Measurements from ENCODE around the gene SPAG8. TPM values are rescaled to one million over a fixed set of nuclear protein-coding genes. Genes with fewer than 3 reads are reported as not detected.

The SPAG8 gene
- total and polyA plus RNA-seq, 2 experiments from 2014 or later: 3.7 to 6.1 TPM

GRCh38 chr9:35813434-35814105 is 1.5 kb upstream of the SPAG8 start:
- Histone ChIP-seq H3K4me3 (peak overlapping the region; percentile 83), H3K9me3 (ENCODE audit: low read depth) (no peaks in the 10 kb centered on the region), H3K4me1 (ENCODE audit: low read depth) (peaks cover 15% of the 10 kb centered on the region), H3K27me3 (no peaks in the 10 kb centered on the region), H3K36me3 (no peaks in the 10 kb centered on the region), H3K27ac (peak overlapping the region; percentile 92)
- DNase-seq (ENCODE audit: low read depth in 1 of 2, low spot score in 1 of 2): peak in 1 of 2 donors; percentile 26
- TF ChIP-seq CTCF (IDR thresholded peaks at IDR 0.05; ENCODE audit: low read depth, low read length): peak; percentile 33

DNA sequence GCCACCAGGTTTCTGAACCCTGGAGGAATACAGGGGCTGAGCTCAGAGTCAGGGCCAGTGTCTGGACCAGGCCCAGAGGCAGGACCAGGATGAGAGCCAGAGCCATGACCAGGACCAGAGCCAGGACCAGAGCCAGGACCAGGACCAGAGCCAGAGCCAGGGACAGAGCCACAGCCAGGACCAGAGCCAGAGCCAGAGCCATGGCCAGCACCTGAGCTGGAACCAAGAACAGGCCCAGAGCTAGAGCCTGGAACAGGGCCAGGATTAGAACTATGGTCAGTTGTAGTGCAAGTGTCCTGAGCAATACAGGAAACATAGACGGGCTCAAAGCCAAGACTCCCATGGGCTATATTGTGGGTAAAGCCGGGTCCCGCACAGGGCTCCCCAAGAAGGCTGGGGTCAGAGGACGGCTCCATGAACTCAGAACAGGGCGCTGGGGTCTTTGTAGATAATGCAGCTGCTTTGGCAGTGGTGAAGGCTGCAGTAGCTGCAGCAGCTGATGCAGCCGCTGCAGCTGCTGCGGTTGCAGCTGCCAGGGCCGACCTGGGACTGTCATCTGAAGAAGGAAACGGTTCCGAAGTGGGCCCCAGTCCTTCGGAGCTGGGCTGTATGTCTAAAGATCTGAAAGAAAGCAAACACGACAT is 559 bp downstream of the SPAG8 start:
- peak in 1 of 2 donors; percentile 57 for DNase-seq (ENCODE audit: low read depth in 1 of 2, low spot score in 1 of 2)
- Histone ChIP-seq H3K27me3 (no peaks in the 10 kb centered on the region), H3K4me3 (peak overlapping the region; percentile 27), H3K9me3 (ENCODE audit: low read depth) (no peaks in the 10 kb centered on the region), H3K36me3 (peaks cover 5% of the 10 kb centered on the region), H3K27ac (no peak overlapping the region), H3K4me1 (ENCODE audit: low read depth) (peaks cover 18% of the 10 kb centered on the region)
- TF ChIP-seq CTCF (IDR thresholded peaks at IDR 0.05; ENCODE audit: low read depth, low read length): no peak

GRCh38 chr9:35810122-35810521 is 1.9 kb downstream of the SPAG8 start:
- H3K36me3 ChIP-seq: peaks cover 5% of the 10 kb centered on the region
- H3K9me3 ChIP-seq (ENCODE audit: low read depth): no peaks in the 10 kb centered on the region
- TF ChIP-seq CTCF (IDR thresholded peaks at IDR 0.05; ENCODE audit: low read depth, low read length): no peak
- peaks cover 18% of the 10 kb centered on the region for H3K4me1 ChIP-seq (ENCODE audit: low read depth)
- no peak for DNase-seq (ENCODE audit: low read depth in 1 of 2, low spot score in 1 of 2)
- no peaks in the 10 kb centered on the region for H3K27me3 ChIP-seq
- no peak overlapping the region for H3K27ac ChIP-seq
- no peak overlapping the region for H3K4me3 ChIP-seq

GRCh38 chr9:35808433-35808832 is 3.6 kb downstream of the SPAG8 start:
- Histone ChIP-seq H3K4me1 (ENCODE audit: low read depth) (peaks cover 10% of the 10 kb centered on the region), H3K4me3 (no peak overlapping the region), H3K9me3 (ENCODE audit: low read depth) (no peaks in the 10 kb centered on the region), H3K27ac (no peak overlapping the region), H3K27me3 (no peaks in the 10 kb centered on the region), H3K36me3 (peaks cover 5% of the 10 kb centered on the region)
- DNase-seq (ENCODE audit: low read depth in 1 of 2, low spot score in 1 of 2): no peak
- TF ChIP-seq CTCF (IDR thresholded peaks at IDR 0.05; ENCODE audit: low read depth, low read length): no peak

- Histone ChIP-seq H3K4me1 (ENCODE audit: low read depth) (peaks cover 3% of the 10 kb centered on the region), H3K4me3 (no peak overlapping the region), H3K27ac (no peak overlapping the region), H3K9me3 (ENCODE audit: low read depth) (no peaks in the 10 kb centered on the region), H3K36me3 (peaks cover 12% of the 10 kb centered on the region), H3K27me3 (no peaks in the 10 kb centered on the region)
- no peak for TF ChIP-seq CTCF (IDR thresholded peaks at IDR 0.05; ENCODE audit: low read depth, low read length)
- no peak for DNase-seq (ENCODE audit: low read depth in 1 of 2, low spot score in 1 of 2)
These were observed 6.0 kb downstream of the SPAG8 start for GRCh38 chr9:35806101-35806500.

Data from cardiac muscle cell (in vitro differentiated cells and primary cell).